Parathyroid adenoma (tissue), 2 donors: ENCODE measurements around the gene ADPRHL1.

ENCODE experiments used
- H2AFZ ChIP-seq: fragments of 300-600 bp; sonication (generic); one replicate; pipeline ENCODE4 v1.7.0; 2017; ENCODE audit warnings: antibody characterized with exemption, mild to moderate bottlenecking
- H3K27ac ChIP-seq: fragments of 300-600 bp; sonication (generic); one replicate; pipeline ENCODE4 v1.7.0; 2017
- H3K27me3 ChIP-seq: fragments of 300-600 bp; sonication (generic); one replicate; pipeline ENCODE4 v1.7.0; 2017; ENCODE audit warnings: low read length; ENCODE audit not compliant: control insufficient read depth, insufficient read depth
- H3K36me3 ChIP-seq: fragments of 300-600 bp; sonication (generic); one replicate; pipeline ENCODE4 v1.7.0; 2017; ENCODE audit warnings: low read length; ENCODE audit not compliant: control insufficient read depth, insufficient read depth
- H3K4me1 ChIP-seq: fragments of 300-600 bp; sonication (generic); one replicate; pipeline ENCODE4 v1.7.0; 2017; ENCODE audit warnings: control low read depth
- H3K4me2 ChIP-seq: fragments of 300-600 bp; sonication (generic); one replicate; pipeline ENCODE4 v1.7.0; 2017; ENCODE audit warnings: low read length
- H3K4me3 ChIP-seq: fragments of 300-600 bp; sonication (generic); one replicate; pipeline ENCODE4 v1.7.0; 2017; ENCODE audit warnings: low read depth, low read length
- H3K79me2 ChIP-seq: fragments of 300-600 bp; sonication (generic); one replicate; pipeline ENCODE4 v1.7.0; 2017; ENCODE audit warnings: control low read depth
- H3K9ac ChIP-seq: fragments of 300-600 bp; sonication (generic); one replicate; pipeline ENCODE4 v1.7.0; 2017; ENCODE audit warnings: mild to moderate bottlenecking
- H3K9me3 ChIP-seq: fragments of 300-600 bp; sonication (generic); one replicate; pipeline ENCODE4 v1.7.0; 2017; ENCODE audit warnings: low read length; ENCODE audit not compliant: control insufficient read depth
- TF ChIP-seq, protein P1 (sequence below): fragments of 300-600 bp; sonication (generic); IDR thresholded peaks from one replicate; pipeline ENCODE4 v1.7.0; 2017; ENCODE audit warnings: antibody characterized with exemption, mild to moderate bottlenecking
- donor health status: primary hyperparathyroidism.

ADPRHL1 gene

DNA sequence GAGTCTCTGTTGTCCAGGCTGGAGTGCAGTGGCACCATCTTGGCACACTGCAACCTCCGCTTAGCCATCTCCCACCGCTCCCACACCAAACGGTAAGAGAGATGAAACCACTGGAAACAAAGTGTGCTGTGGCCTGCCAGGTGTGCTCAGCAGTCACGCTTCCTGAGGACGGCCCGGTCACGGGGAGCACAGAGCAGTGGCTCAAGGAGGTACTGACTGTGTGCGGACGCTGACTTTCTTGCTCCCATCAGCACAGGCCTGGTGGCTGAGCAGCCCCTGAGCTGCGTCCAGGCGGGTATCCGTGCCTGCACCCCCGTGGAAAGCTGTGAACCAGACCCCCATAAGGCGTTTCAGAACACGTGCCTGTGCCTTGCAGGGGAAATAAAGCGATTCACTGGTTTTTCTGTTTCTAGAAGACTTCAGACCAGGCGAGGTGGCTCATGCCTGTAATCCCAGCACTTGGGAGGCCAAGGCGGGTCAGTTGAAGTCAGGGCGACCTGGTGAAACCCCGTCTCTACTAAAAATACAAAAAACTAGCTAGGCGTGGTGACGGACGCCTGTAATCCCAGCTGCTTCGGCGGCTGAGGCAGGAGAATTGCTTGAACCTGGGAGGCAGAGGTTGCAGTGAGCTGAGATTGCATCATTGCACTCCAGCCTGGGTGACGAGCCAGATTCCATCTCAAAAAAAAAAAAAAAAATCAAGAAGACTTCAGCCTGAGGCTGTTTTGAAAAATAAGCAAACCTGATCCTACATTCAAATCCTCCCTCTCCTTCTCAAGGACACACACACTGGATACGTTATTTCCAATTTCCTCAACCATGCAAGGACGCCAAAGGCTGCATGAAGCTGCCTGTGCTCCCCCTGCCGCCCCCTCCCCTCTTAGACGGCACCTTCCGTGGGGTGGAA lies 25.5 kb downstream of the ADPRHL1 start:
- no peaks in the 10 kb centered on the region for H3K79me2 ChIP-seq
- no peak overlapping the region for H3K4me3 ChIP-seq
- no peak overlapping the region for H2AFZ ChIP-seq
- H3K9me3 ChIP-seq: no peaks in the 10 kb centered on the region
- no peaks in the 10 kb centered on the region for H3K4me1 ChIP-seq
- TF ChIP-seq, protein P1, sequence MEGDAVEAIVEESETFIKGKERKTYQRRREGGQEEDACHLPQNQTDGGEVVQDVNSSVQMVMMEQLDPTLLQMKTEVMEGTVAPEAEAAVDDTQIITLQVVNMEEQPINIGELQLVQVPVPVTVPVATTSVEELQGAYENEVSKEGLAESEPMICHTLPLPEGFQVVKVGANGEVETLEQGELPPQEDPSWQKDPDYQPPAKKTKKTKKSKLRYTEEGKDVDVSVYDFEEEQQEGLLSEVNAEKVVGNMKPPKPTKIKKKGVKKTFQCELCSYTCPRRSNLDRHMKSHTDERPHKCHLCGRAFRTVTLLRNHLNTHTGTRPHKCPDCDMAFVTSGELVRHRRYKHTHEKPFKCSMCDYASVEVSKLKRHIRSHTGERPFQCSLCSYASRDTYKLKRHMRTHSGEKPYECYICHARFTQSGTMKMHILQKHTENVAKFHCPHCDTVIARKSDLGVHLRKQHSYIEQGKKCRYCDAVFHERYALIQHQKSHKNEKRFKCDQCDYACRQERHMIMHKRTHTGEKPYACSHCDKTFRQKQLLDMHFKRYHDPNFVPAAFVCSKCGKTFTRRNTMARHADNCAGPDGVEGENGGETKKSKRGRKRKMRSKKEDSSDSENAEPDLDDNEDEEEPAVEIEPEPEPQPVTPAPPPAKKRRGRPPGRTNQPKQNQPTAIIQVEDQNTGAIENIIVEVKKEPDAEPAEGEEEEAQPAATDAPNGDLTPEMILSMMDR: no peak
- no peaks in the 10 kb centered on the region for H3K27me3 ChIP-seq
- H3K4me2 ChIP-seq: no peak overlapping the region
- H3K36me3 ChIP-seq: no peaks in the 10 kb centered on the region
- H3K9ac ChIP-seq: no peak overlapping the region
- H3K27ac ChIP-seq: no peak overlapping the region

DNA sequence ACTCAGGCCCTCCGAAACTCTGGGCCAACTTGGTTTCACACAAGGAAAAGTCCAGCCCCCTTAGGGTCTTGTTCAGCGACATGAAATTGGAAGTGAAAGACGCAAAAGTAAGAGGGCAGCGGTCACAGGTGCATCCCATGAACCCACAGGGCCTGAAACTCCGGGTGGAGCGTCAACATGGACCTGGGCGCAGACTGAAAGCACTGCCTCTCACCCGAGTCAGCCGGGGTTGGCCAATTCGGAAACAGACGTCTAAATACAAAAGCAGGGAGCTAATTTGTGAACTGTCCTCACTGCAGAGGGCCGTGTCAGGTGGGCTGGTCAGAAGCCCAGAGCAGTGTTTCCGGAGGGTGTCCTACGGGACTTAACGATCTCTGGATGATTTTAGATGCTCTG lies 26.7 kb downstream of the ADPRHL1 start:
- H3K4me1 ChIP-seq: no peaks in the 10 kb centered on the region
- no peaks in the 10 kb centered on the region for H3K36me3 ChIP-seq
- H3K27me3 ChIP-seq: no peaks in the 10 kb centered on the region
- no peak overlapping the region for H3K4me3 ChIP-seq
- H3K79me2 ChIP-seq: no peaks in the 10 kb centered on the region
- H3K27ac ChIP-seq: no peak overlapping the region
- no peak overlapping the region for H3K9ac ChIP-seq
- TF ChIP-seq, protein P1: no peak
- H3K4me2 ChIP-seq: no peak overlapping the region
- no peak overlapping the region for H2AFZ ChIP-seq
- H3K9me3 ChIP-seq: no peaks in the 10 kb centered on the region

DNA sequence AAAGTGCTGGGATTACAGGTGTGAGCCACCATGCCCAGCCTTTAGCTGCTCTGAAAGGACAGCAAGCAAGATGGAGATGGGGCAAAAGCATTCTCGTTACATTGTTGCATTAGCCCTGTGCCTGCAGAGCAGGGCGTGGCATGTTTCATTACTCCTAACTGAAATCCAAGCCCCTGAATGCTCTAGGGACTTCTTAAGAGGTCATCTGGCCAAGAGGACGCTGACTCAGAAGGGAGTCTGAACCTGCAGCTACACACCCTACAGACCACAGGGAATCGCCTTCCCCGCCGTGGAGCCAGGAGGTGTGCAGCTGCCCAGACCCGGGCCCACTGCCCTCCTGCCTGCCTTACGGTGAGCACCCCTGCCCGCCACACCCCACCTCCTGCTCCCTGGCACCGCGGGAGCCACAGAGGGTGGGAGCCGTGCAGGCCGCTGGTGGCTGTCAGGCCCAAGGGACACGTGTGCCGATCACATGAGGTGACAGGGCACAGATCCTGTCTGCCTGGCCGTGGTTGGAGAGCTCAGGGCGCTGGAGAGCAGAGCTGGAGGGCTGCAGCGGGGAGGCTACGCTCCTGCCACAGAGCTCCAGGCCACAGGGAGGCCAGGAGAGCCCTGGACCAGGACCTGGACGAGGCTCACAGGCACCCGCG lies 27.2 kb downstream of the ADPRHL1 start:
- Histone ChIP-seq H3K79me2 (no peaks in the 10 kb centered on the region), H3K36me3 (no peaks in the 10 kb centered on the region), H3K9me3 (no peaks in the 10 kb centered on the region), H3K4me3 (no peak overlapping the region), H2AFZ (no peak overlapping the region), H3K27me3 (no peaks in the 10 kb centered on the region), H3K27ac (no peak overlapping the region), H3K4me2 (no peak overlapping the region), H3K9ac (no peak overlapping the region), H3K4me1 (no peaks in the 10 kb centered on the region)
- TF ChIP-seq, protein P1: no peak

DNA sequence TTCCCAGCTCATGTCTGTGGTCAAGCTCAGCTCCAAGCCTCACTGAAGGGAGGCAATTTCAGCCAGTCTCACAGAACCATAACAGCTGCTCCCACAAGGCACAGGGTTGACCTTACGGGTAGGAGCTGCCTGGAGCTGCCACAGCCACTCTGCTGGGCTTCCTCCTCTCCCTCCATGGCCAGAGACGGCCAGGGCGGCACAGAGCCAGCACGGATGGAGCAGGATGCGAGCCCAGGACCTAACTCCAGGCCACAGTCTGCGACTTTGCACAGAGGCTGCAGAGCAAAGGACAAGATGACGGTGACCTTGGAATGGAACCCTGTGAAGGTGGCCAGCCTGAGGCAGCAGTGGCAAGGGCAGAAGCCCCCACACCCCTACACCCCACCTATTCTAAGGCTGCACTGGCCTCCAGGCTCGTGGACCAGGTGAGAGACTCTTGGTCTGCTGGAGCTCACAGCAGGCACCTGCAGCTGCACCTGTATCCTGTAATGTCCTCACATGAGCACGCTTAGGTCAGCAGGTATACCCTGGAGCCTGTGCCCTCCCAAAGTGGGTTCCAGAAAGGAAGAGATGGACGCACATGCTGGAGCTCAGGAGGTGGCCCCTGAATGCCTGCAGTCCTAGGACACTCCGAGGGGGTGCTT lies 29.6 kb downstream of the ADPRHL1 start:
- TF ChIP-seq, protein P1: no peak
- Histone ChIP-seq H3K4me1 (no peaks in the 10 kb centered on the region), H3K4me3 (no peak overlapping the region), H3K36me3 (no peaks in the 10 kb centered on the region), H3K4me2 (no peak overlapping the region), H2AFZ (no peak overlapping the region), H3K79me2 (no peaks in the 10 kb centered on the region), H3K27me3 (no peaks in the 10 kb centered on the region), H3K9me3 (no peaks in the 10 kb centered on the region), H3K9ac (no peak overlapping the region), H3K27ac (no peak overlapping the region)
